K562 (cell line): ENCODE results near the gene HIVEP3. TPM values are rescaled to one million over a fixed set of nuclear protein-coding genes. Genes with fewer than 3 reads are reported as not detected.
A peak's percentile ranks its signal among the peaks of the same experiment; 100 is the strongest.

Experiments
- AFF4 ChIP-seq: sonication (generic); formaldehyde crosslinking; IDR thresholded peaks from 2 replicates; pipeline ENCODE4 v1.8.0; 2023; ENCODE audit warnings: mild to moderate bottlenecking, missing genetic modification reagents
- ATF1 ChIP-seq, 2 experiments: fragments of 450-650 bp in 1 of 2; IDR thresholded peaks; 2 replicates each; pipeline ENCODE4 v1.6.1; 2016; ENCODE audit warnings: missing compliant biosample characterization in 1 of 2, missing genetic modification characterization in 1 of 2
- CHD1 ChIP-seq: fragments of 200-600 bp; sonication (generic); IDR thresholded peaks from one replicate; pipeline ENCODE4 v1.6.1; 2012; ENCODE audit warnings: mild to moderate bottlenecking, moderate library complexity, low read length, inconsistent platforms
- DACH1 ChIP-seq: fragments of 450-650 bp; IDR thresholded peaks from 2 replicates; pipeline ENCODE4 v1.6.1; 2018; ENCODE audit not compliant: partially characterized antibody
- DIDO1 ChIP-seq: fragments of 450-650 bp; IDR thresholded peaks from 2 replicates; pipeline ENCODE4 v1.6.1; 2016; ENCODE audit warnings: low read depth, missing biosample characterization, missing genetic modification characterization
- E2F3 ChIP-seq: fragments of 250-450 bp; sonication (Bioruptor Pico); IDR thresholded peaks from 2 replicates; pipeline ENCODE4 v1.4.0; 2020; ENCODE audit warnings: mild to moderate bottlenecking
- E2F8 ChIP-seq: fragments of 450-650 bp; IDR thresholded peaks from 2 replicates; pipeline ENCODE4 v1.7.1; 2018; ENCODE audit warnings: mild to moderate bottlenecking, low read depth; ENCODE audit not compliant: partially characterized antibody
- ETV1 ChIP-seq: fragments of 450-650 bp; conservative IDR thresholded peaks from 2 replicates; pipeline ENCODE4 v1.6.1; 2016; ENCODE audit warnings: missing genetic modification characterization, control low read depth, low read depth, missing compliant biosample characterization
- PKNOX1 ChIP-seq: fragments of 450-650 bp; IDR thresholded peaks from 2 replicates; pipeline ENCODE4 v1.6.1; 2016
- SRSF1 ChIP-seq: fragments of 200-400 bp; formaldehyde crosslinking; IDR thresholded peaks from 2 replicates; pipeline ENCODE4 v1.6.1; 2017; ENCODE audit warnings: mild to moderate bottlenecking, low read depth, low read length, moderate library complexity
- TRIM25 ChIP-seq: fragments of 450-650 bp; IDR thresholded peaks from 2 replicates; pipeline ENCODE4 v1.7.0; 2016; ENCODE audit warnings: borderline replicate concordance
- ZBTB11 ChIP-seq, 3 experiments: fragments of 200-800 bp in 1 of 3; fragments of 250-450 bp in 1 of 3; fragments of 450-650 bp in 1 of 3; sonication (Bioruptor Pico) in 1 of 3; sonication (Bioruptor generic) in 1 of 3; formaldehyde crosslinking in 1 of 3; IDR thresholded peaks; 2 replicates each; pipeline versions ENCODE4 v1.6.1 to v1.8.0; 2016 to 2022; ENCODE audit warnings: mild to moderate bottlenecking in 2 of 3, missing genetic modification characterization in 2 of 3, missing compliant biosample characterization in 1 of 3, moderate library complexity in 1 of 3
- ZNF316 ChIP-seq: fragments of 450-650 bp; IDR thresholded peaks from 2 replicates; pipeline ENCODE4 v1.6.1; 2016
- polyA plus RNA-seq, 8 experiments: library from polyadenylated mRNA; depleted of rRNA in 4 of 8; stranded (reverse) in 5 of 8; unstranded in 3 of 8; fragments of >200 nt; fragmentation: Nextera tagmentation in 2 of 8; fragmentation: Illumina TruSeq in 1 of 8; extraction: Ambion mirVana in 2 of 8; extraction: Trizol in 1 of 8; gene quantifications; 2 replicates each; pipeline versions ENCODE4 v1.2.1 to v1.2.3, GENCODE V29; 2011 to 2014; ENCODE audit warnings: inconsistent platforms in 1 of 8, missing spikeins in 1 of 8
- total RNA-seq, 7 experiments: library from RNA; depleted of rRNA in 6 of 7; stranded (reverse); fragments of >200 nt in 6 of 7; fragmentation: Illumina TruSeq in 2 of 7; extraction: Trizol in 2 of 7; gene quantifications; 2 replicates each; pipeline versions ENCODE4 v1.2.1 to v1.2.3, GENCODE V29; 2011 to 2021; ENCODE audit warnings: low replicate concordance in 1 of 7

HIVEP3 gene
- total and polyA plus RNA-seq, 9 of the 15 experiments (the other 6 are each of a cell fraction or from before 2014, with no cell fraction given) = 0.09 to 0.58 (median 0.34) TPM; not detected in 1

- TF ChIP-seq TRIM25 = no peak
- no peak; the same call in 1 of the 2 replicates for TF ChIP-seq ETV1 (tag)
- no peak for TF ChIP-seq SRSF1
- TF ChIP-seq DIDO1 (tag) = no peak
- no peak for TF ChIP-seq DACH1
- TF ChIP-seq ZNF316 = peak; percentile 43; the same call in 1 of the 2 replicates
- TF ChIP-seq E2F8 = no peak
- TF ChIP-seq CHD1 = no peak
- TF ChIP-seq ATF1 (CRISPR knock-in tag; IDR thresholded peaks at IDR 0.05) = no peak
- TF ChIP-seq ATF1 (tag; IDR thresholded peaks at IDR 0.05) = peak; percentile 76
- peak; percentile 84 for TF ChIP-seq PKNOX1
- no peak for TF ChIP-seq AFF4 (CRISPR knock-in tag)
- 0 out of 2 replicates have a peak, but pooled peaks have one; percentile 43 for TF ChIP-seq E2F3 (CRISPR knock-in tag)
- no peak for TF ChIP-seq ZBTB11 (CRISPR knock-in tag; IDR thresholded peaks at IDR 0.05)
Observed at GRCh38 chr1:41919764-41920397, 1.2 kb upstream of the HIVEP3 start (continued).
